Stimulated activated CD4-positive, alpha-beta T cell treated with anti-CD3 and anti-CD28 coated beads, Interleukin-15, amount 100 ng/mL, for 48 hours (primary cell): ENCODE results near the gene MATN4.

Source experiments
- DNase-seq, 2 donors: peaks; one replicate each; pipeline ENCODE4 v3.0.0-alpha.2; 2020; ENCODE audit warnings: low read depth in 2 of 2

Gene MATN4

GRCh38 chr20:45313943-45314342, 5.8 kb upstream of the MATN4 start:
- DNase-seq, result no peak

GRCh38 chr20:45313065-45313695, 5.1 kb upstream of the MATN4 start:
- DNase-seq, result no peak

GRCh38 chr20:45312241-45312640, 4.1 kb upstream of the MATN4 start:
- no peak for DNase-seq

GRCh38 chr20:45311589-45312211, 3.6 kb upstream of the MATN4 start:
- DNase-seq, result peak; percentile 44 to 67

- no peak for DNase-seq
Measured at GRCh38 chr20:45309075-45309474, 976 bp upstream of the MATN4 start.

- DNase-seq, result no peak
Measured at GRCh38 chr20:45307076-45307640, 941 bp downstream of the MATN4 start.

GRCh38 chr20:45306431-45306982, 1.6 kb downstream of the MATN4 start, which contains the start of gene RBPJL:
Gene RBPJL, plus strand, starts transcription at chr20:45306840. Its CDS starts 83 bp downstream, at chr20:45306923.
- no peak for DNase-seq

- DNase-seq, result no peak
Measured at GRCh38 chr20:45305262-45305661, 2.8 kb downstream of the MATN4 start.

GRCh38 chr20:45304464-45304999, 3.6 kb downstream of the MATN4 start:
- DNase-seq, result no peak

GRCh38 chr20:45303586-45304463, 4.3 kb downstream of the MATN4 start:
- no peak for DNase-seq

- DNase-seq, result no peak
Measured at GRCh38 chr20:45301824-45302271, 6.3 kb downstream of the MATN4 start.

- DNase-seq, result peak in 1 of 2 donors; percentile 48
Measured at GRCh38 chr20:45300961-45301360, 7.1 kb downstream of the MATN4 start.

- DNase-seq, result no peak
Measured at GRCh38 chr20:45299786-45300185, 8.3 kb downstream of the MATN4 start.

GRCh38 chr20:45297786-45298497, 10.2 kb downstream of the MATN4 start:
- no peak for DNase-seq

GRCh38 chr20:45294659-45295058, 13.4 kb downstream of the MATN4 start:
- DNase-seq, result no peak

GRCh38 chr20:45294003-45294368, 14.1 kb downstream of the MATN4 start:
- no peak for DNase-seq

- peak; percentile 65 to 80 for DNase-seq
Measured at GRCh38 chr20:45293041-45294002, 14.8 kb downstream of the MATN4 start.

- DNase-seq, result no peak
Measured at GRCh38 chr20:45292343-45292742, 15.8 kb downstream of the MATN4 start.

- DNase-seq, result no peak
Measured at GRCh38 chr20:45291526-45291925, 16.6 kb downstream of the MATN4 start.
